HG03521 (cell line): ENCODE data around the gene LRRC59.
"Not testable (repeated sequence)": the region's sequence is repeated elsewhere in the genome, so short reads cannot be mapped to it uniquely, and the experiment has no call there.

ENCODE experiments used
- ATAC-seq: cut with Tn5 transposase; IDR thresholded peaks from one replicate; pipeline ENCODE4 v1.9.1; 2021; ENCODE audit warnings: mild to moderate bottlenecking, moderate library complexity; ENCODE audit not compliant: unreplicated experiment

The LRRC59 gene

DNA sequence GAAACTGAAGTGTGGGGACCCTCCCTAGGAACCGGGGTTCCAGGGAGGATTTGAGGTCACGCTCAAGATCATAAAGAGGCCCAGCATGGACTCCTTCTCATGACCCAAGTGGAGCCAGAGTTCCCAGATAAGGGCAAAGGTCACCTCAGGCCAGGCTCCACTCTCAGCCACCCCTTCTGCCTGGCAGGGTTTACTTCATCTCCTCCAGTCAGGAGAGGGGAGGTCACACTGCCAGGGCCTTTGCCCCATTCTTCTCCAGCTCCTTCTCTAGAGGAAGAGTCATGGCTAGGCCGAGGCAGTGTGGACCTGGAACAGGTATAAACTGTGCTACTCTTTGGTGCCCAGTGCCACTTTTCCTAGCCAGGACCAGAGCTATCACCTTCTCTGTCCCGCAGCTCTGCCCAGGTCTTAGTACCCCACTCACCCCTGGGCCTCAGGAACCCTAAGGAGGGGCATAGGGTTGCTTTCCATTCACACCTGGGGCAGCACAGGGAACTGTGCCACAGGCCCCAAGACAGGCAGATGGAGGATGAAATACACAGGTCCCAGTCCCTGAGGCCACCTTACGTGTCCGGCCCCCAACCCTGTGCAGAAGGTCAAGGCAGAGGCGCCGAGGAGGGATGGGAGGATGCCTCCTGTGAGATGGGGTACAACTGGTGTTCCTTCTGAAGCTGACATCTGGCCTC lies 27.8 kb upstream of the LRRC59 start:
- ATAC-seq, result no peak

DNA sequence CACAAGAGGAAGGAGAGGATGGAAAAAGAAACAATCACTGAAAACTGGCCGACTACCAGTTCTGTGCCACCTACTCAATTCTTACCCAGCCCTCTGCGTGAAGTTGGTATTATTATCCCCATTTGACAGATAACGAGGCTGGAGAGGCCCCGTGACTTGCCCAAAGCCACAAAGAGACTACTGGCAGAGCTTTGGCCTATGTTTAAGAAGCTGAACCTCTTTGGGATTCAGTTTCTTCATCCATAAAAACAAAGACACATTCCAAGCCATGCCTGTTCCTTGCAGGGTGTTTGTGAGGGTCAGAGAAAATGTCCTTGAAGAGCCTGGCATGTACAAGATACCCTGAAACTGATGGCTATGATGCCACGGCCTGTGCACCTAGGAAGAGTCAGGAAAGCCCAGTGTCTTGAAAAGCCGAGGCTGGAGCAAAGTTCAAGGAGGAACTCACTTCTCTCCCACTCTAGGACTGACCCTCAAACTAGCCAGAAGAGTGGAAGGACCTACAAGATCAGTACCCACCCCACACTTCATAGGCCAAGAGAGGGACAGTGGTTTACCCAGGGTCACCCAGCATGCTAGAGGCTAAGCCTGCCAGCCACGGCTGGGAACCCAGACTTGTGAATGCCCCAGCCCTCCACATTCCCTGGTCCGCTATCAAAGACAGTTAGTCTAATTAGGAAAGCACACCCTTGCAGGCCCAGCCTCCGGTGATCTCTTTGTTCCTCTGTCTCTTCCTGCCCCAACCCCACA lies 27.1 kb upstream of the LRRC59 start:
- ATAC-seq, result no peak

DNA sequence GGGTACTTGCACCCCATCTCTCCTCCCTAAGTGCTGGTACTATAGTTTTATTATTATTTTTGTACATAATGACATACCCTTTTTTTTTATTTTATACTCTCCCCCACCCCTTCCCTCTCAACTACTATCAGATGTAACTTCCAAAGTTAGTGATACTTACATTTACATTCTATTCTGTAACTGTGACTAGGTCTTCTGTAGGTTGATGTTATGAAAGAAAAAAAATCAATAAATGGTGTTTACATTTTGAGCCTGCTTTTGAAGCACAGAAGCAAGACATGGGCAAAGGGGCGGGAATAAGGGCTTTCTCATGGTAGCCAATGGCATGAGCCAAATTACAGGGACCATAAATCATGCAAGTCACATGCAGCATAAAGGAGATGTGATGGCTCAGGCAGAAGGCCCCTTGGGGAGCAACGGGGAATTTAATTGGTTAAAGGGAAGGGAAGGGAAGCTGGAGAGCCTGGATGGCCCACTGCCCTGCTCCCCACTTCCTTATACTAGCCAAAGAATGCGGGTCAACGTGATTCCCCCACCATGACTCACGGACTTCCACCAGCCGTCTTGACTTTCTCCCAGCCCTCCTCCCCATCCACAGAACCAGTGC lies 26.3 kb upstream of the LRRC59 start:
- ATAC-seq, result no peak

DNA sequence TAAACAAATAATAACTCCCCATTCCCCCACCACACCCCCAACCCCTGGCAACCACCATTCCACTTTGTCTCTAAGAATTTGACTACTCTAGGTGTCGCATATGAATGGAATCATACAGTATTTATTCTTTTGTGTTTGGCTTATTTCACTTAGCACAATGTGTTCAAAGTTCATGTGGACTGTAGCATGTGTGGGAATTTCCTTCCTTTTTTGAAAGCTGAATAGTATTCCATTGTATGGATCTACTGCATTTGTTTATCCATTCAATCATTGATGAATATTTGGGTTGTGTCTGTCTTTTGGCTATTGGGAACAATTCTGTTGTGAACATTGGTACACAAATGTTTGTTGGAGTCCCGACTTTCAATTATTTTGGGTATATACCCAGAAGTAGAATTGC lies 25.4 kb upstream of the LRRC59 start:
- ATAC-seq, result no peak

DNA sequence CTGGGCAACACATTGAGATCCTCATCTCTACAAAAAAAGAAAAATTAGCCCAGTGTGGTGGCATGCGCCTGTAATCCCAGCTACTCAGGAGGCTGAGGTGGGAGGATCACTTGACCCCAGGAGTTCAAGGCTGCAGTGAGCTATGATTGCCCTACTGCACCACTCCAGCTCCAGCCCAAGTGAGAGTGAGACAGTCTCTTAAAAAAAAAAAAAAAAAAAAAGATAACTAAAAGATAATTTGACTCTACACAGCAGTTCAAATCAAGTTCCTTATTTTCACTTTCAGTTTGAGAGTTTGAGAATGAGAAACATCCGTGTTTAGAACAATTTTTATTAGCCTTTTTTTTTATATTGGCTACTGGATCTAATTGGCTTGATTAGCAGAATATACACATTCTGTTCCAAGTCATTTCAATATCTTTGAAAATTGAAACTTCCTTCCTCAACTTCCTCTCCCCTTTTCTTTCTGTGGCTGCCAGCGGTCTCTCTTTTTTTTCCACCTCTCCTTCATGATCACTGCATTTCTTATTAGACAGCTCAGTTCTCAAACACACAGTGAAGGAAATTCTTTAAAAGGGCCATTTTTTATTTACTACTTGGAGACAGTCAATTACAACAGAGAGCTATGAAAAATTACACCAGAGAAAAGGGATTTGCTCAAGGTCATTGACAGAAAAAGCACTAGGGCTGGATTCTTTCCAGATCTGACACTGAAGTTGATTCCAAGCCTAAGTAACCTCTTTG lies 24.2 kb upstream of the LRRC59 start:
- no peak for ATAC-seq

DNA sequence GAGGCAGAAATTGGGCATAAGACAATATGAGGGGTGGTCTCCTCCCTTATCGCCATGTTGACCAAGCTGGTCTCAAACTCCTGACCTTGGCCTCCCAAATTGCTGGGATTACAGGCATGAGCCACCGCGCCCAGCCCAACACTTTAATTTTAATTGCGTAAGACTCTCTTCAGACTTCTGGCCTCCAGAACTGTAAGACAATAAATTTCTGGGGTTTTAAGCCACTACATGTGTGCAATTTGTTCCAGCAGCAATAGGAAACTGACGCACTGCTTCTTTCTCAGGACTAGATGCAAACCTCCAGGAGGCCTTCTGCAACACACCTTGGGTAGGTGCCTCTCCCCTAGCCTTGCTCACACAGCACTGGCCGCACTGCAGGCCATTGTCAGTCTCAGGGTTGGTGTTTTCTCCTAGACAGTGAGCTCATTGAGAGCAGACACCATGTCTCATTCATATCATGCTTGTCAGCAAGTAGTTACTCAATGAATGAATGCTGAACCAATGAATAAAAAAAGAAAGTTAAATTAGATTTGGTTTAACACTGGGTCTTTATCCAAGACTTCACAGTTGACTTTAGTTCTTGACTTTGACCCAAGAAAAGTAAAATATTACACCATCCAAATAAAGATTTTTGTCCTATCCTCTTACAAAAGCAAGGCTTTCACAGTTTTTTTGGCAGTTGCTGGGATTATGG lies 23.2 kb upstream of the LRRC59 start:
- ATAC-seq, result no peak

DNA sequence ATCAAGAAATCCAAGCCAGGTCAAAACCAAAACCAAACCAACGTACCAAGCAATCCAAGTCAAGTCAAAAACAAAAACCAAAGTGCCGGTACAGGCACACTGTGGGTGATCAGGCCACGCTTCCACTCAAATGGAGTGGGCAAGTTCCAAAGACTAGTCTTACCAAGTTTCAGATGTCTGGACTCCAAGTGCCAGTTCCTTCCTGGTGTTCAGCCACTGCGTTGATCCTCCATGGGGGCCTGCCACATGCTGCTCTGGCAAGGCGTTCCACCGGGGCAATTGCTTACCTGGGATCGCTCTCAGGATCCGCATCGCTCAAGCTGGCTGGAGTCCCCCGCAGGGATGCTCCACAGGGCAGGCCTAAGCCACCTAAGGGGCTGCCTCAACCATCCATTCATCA lies 22.3 kb upstream of the LRRC59 start:
- ATAC-seq, result not testable (repeated sequence)

DNA sequence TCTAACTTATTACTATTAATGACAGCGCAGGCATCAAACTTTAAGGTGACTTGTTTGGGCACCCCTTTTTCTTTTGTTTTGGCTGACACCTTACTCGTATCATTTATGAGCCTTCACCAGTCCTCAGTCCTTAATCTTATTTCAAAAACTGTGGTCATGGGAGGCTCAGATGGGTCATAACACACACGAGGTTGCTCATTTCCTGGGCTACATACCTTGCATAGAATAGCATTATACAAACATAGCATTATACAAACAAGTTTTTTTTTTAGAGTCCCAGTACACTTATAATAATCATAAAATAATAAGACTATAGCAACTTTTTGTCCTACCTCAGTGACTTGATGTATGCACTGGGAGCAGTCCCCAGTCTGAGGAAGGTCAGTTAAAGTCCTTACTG lies 17.5 kb upstream of the LRRC59 start:
- ATAC-seq, result no peak

DNA sequence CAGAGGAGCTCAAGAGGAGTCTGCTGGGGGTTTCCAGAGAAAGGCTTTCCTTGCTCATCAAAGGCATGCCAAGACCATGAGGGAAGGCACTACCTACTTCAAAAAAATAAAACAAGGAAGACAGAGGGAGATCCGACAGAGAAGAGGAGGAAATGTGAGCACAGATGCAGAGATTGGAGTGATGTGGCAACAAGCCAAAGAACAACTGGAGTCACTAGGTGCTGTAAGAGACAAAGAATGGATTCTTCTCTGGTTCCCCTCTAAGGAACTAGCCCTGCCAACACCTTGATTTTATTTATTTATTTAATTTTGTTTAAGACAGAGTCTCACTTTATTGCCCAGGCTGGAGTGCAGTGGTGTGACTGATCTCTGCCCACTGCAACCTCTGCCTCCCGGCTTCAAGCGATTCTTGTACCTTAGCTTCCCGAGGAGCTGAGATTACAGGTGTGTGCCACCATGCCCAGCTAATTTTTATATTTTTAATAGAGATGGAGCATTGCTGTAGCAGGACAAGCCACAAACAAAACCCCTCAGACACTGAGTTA lies 14.9 kb upstream of the LRRC59 start:
- ATAC-seq, result no peak

DNA sequence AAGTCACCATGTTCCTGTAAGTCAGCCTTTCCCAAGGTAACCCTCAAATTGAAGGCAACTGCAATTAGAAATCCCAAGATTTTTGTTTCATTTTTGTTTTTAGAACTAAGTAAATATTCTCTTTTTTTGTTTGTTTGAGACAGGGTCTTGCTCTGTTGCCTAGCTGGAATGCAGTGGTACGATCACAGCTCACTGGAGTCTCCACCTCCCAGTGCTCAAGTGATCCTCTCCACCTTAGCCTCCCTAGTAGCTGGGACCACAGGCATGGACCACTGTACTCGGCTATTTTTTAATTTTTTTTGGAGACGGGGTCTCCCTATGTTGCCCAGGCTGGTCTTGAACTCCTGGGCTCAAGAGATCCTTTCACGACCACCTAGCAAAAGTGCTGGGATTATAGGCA lies 10.6 kb upstream of the LRRC59 start:
- ATAC-seq, result no peak

DNA sequence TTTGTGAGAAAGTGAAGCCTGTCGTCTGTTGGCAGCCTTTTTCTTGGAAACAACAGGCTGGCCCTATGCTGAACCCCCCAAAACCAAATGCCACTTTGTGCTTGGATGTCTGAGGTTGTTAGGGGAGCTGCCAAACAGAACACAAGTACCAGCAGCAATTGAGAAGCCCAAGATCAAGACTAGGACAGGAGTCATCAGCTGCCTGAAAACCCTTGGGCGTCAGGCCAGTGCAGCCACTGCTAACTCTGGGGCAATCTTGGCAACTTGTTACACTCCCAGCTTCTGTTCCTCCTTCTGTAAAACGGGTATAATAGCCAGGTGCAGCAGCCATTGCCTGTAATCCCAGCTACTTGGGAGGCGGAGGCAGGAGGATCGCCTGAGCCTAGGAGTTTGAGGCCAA lies 9.3 kb upstream of the LRRC59 start:
- no peak for ATAC-seq

DNA sequence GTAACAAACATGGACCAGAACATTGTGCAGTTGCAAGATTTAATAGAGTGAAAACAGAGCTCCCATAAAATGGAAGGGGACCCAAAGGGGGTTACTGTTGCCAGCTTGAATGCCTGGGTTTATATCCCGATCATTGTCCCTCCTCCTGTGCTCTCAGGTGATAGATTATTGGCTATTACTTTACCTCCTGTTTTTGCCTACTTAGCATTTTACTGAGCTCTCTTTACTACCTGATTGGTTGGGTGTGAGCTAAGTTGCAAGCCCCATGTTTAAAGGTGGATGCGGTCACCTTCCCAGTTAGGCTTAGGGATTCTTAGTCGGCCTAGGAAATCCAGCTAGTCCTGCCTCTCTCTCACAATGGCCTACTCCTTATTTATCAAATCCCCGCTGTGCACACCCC lies 8.0 kb upstream of the LRRC59 start:
- ATAC-seq, result not testable (repeated sequence)

DNA sequence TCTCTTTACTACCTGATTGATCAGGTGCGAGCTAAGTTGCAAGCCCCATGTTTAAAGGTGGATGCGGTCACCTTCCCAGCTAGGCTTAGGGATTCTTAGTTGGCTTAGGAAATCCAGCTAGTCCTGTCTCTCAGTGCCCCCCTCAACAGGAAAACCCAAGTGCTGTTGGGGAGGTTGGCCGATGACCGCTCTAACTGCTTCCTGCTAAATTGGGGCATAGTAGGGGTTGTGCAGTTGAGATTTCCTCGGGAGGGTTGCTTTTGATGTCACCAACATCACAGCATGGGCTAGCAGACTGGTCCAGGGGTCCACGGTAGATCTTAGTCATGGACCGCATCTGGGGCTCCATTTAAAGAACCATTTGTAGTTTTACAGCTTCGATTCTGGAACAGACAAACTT lies 2.3 kb upstream of the LRRC59 start:
- not testable (repeated sequence) for ATAC-seq

DNA sequence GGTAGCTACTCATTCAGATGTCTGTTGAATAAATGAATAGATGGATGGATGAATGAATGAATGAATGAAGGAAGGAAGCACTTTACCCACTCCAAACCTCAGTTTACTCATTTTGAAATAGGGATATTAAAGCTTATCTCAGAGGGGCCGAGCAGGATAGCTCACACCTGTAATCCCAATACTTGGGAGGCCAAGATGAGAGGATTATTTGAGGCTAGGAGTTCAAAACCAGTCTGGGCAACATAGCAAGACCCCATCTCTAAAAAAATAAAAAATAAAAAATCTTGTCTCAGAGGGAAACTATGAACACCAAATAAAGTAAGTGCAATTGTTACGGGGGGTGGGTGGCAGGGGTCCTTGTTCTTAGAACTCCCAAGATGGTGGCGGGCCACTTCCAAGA lies 1.3 kb upstream of the LRRC59 start:
- not testable (repeated sequence) for ATAC-seq

DNA sequence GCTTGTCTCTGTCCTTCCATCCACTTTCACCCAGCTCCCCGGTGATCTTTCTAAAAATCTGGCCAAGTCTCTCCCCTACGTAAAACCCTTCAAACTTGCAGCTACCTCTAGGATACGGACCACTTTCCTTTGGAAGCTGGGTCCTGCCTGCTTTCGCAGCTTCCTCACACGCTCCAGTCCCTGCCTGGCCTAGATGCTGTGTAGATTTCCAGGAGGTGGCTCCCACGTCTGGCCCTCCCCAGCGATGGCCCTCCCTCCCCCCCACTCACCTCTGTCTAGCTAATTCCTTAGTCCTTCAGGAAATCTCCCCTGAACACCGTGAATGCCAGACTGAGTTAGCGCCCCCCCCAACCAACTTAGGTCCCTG lies 579 bp upstream of the LRRC59 start:
- no peak for ATAC-seq

DNA sequence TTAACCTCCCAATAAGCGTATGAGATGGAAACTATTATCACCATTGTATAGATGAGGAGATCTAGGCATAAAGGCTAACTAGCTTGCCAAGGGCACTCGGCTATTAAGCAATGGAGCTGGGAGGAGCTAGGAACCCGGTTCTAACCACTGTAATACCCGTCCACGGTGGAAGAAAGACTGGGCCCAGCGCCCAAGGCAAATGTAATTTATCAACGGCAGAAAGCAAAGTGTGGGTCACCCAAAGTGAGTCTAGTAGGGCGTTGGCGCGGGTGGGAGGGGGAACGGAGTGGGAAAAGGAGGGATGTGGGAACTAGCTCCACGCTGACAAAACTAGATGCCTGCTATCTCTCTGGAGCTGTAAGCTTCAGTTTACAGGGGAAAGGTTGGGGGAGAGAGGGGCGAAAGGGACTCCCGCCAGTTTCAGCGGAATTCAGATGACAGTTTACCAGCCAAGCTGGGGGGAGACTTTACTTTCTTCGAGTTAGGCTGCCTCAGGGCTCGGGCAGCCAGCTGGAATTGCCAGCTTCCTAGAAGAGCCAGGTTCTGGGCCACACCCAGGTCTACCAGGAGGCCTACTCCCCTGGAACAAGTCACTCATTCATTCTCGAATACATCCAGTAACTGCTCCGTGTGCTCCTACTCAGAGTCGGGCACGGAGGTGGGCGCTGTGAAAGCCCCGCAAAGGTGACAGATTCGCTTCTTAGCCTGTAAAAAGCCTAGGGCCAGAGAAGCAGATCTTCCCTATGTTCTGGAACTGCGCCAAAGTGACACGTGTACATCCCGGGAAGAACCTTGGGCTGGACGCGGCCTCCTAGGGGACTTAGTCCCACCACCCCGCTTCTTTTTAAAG lies 837 bp downstream of the LRRC59 start:
- no peak for ATAC-seq

DNA sequence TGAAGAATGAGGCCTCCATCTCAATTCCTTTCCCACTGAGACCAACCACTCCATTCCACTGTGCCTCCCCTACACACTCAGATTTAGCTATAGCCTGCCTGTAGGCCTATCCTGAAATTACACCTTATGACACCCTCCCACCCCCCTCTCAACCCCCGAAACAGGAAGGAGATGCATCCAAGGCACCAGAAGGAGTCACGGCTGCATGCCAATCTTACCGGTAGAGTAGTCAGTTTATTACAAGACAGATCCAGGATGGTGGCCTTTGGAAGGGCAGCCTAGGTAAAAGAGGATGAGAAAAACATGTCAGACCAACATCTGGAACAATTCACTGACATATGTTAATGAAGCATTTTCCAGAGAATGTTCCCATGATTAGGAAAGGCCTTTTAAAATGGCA lies 2.6 kb downstream of the LRRC59 start:
- ATAC-seq, result no peak

DNA sequence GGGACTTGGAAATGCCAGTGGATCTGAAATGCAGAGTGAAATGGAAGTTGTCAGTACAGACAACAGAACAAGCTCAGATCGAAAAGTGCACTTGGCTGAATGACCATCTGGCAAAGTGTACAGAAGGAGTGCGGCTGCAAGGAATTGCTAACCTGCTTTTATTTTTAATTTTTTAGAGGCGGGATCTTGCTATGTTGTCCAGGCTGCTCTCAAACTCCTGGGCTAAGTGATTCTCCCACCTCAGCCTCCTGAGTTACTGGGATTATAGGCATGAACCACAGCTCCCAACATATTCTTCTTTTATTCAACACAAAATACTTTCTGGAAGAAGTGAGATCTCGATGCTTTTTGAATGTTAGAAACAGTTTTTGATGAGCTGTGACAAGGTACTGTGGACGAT lies 3.6 kb downstream of the LRRC59 start:
- ATAC-seq, result no peak

DNA sequence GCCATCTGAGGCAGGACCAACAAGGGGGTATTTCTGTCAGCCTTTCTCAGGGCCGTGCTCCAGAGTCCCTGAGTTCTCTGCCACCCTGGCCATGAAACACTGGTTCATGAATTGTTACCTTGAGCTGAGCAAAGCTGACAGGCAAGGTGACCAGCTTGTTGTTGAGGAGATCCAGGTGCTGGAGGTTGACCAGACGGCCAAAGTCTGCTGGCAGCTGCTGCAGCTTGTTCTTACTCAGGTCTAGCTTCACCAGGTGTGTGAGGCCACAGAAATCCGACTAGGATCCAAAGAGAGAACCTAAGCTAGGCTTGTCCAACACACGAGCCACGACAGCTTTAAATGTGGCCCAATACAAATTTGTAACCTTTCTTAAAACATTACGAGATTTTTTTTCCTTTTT lies 4.7 kb downstream of the LRRC59 start:
- ATAC-seq, result no peak

DNA sequence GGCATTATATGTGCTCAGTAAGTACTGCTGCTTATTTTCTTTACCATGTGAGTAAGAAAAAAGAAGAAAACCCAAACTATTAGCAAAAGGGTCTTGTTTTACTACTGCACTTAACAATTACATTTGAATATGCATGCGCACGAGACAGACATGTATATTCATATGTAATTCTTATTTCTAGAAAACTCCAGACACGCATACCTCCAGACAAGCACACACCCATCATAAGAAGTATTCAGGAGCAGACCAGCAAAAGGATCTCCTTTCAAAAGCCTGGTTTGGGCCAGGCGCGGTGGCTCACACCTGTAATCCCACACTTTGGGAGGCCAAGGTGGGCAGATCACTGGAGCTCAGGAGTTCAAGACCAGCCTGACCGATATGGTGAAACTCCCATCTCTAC lies 7.8 kb downstream of the LRRC59 start:
- ATAC-seq, result no peak
